GM21528 (cell line): ENCODE measurements around the gene KCTD1.
A peak's percentile ranks its signal among the peaks of the same experiment; 100 is the strongest.

Source experiments
- ATAC-seq: cut with Tn5 transposase; IDR thresholded peaks from one replicate; pipeline ENCODE4 v1.9.1; 2021; ENCODE audit warnings: mild to moderate bottlenecking, moderate library complexity; ENCODE audit not compliant: unreplicated experiment, low FRiP score

Gene KCTD1

GRCh38 chr18:26489191-26489590, 59.2 kb downstream of the KCTD1 start:
- ATAC-seq = no peak

DNA sequence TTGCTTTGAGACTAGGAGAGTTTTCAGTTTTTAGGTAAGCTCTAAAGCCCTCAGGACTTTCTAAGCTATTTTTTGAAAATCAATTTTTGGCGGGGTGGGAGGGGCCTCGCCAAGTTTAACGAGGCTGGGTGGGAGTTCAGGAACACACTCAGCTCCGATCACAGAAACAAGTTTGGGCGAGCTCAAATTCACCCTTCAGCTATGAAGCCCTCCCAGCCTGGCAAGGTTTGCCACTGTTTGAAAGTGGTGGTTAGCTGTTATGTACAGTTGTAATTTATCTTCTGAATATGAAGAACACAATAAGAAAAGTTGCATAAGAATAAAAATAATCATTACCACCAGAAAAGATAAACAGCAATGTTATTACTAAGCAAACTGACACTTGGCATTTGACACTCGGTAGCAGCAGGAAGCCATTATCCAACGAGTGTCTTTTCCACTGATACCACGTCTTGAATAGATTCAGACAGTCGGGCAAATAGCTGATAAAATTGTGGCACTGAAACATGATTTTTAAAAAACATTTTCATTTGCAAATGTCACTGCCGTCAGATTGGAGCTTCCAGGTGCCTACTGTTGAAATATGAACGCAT, 59.8 kb downstream of the KCTD1 start:
- no peak for ATAC-seq

- peak; percentile 89 for ATAC-seq
Observed at GRCh38 chr18:26487437-26487836, 60.9 kb downstream of the KCTD1 start.

DNA sequence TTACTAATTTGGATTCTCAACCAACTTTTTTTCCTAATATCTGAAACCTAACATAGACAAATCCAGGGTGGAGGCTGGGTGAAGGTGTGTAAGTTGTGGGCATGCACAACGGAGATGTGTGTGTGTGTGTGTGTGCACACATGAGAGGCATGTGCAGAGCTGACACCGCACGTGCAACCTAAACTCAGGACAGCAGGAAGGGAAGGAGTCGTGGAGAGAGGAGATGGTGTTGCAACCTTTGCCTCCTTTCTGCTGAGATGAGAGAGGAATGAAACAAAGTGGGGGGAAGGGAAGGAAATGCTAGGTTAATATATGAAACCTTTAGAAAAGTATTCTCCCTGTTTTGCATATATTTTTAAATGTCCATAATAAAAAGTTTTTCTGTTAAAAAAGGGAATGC, 64.7 kb downstream of the KCTD1 start:
- ATAC-seq = no peak

- ATAC-seq = no peak
Observed at GRCh38 chr18:26482569-26482968, 65.8 kb downstream of the KCTD1 start.

GRCh38 chr18:26480897-26481795, 67.2 kb downstream of the KCTD1 start:
- no peak for ATAC-seq

DNA sequence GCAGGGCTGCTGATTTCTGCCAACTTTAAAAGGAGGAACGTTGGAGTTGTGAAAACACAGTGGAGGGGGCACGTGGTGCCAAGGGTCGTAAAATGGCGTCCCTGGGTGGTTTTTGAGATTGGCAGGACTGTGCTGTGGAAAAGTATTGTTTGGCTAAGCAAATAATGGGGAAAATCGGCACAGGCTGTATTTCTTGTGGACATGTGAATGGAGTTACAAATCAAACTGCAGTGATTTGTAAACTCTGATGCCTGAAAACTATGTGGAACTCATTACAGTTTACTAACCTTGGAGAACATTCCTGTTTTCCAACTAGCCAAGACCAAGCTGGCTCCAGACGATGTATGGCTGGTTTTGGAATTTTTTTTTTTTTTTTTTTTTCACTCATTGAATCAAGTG, 68.7 kb downstream of the KCTD1 start:
- ATAC-seq = no peak

GRCh38 chr18:26479065-26479680, 69.2 kb downstream of the KCTD1 start:
- ATAC-seq = no peak

- ATAC-seq = no peak
Observed at GRCh38 chr18:26477828-26478466, 70.4 kb downstream of the KCTD1 start.

- no peak for ATAC-seq
Observed at GRCh38 chr18:26476697-26477096, 71.7 kb downstream of the KCTD1 start.

GRCh38 chr18:26474542-26474941, 73.8 kb downstream of the KCTD1 start:
- no peak for ATAC-seq

DNA sequence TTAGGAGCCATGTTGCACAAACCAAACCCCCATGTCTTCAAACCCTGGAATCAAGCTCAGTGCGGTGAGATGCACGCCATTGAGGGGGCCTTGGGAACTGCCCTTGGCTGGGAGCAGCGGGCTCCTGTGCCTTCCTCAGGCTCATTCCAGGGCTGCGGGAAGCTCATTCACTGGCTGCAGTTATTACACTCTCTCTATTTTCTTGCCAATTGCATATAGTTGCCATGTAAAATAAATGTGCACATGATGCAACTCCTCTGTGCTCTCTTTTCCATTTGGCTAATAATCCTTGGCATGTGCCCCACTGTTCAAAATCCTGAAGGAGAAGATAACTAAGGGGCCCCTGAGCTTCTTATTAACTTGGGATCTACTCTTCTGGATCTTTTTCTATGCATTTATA, 74.7 kb downstream of the KCTD1 start:
- no peak for ATAC-seq

- ATAC-seq = no peak
Observed at GRCh38 chr18:26471826-26472225, 76.5 kb downstream of the KCTD1 start.

- no peak for ATAC-seq
Observed at GRCh38 chr18:26471027-26471426, 77.3 kb downstream of the KCTD1 start.

DNA sequence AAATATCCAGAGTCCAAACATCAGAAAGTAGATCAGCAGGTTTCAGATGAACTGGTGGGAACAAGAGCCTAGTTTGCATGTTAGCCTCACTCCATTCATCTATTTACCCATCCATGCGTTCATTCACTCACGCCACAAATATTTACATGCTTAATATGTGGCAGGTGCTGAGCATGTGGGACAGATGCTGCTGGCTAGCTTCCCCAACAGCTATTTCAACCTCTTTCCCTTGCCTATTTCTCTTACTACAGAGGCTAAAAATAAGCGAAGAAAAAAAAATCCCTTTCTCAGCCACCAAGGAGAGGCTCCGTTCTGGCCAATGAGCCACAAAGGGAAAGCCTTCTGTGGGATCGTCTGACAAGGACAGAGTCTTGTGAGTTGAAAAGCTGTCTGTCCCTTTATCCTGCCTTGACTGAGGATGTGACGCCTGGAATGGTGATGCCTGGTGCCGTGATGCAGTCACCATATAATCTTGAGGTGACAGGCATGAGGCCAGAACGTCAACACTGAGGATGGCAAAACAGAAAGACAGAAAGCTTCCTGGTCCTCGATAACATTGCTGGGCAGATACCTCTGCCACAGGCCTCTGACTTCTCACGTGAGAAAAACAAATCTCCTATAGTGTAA, 78.2 kb downstream of the KCTD1 start:
- peak; percentile 72 for ATAC-seq

GRCh38 chr18:26468931-26469340, 79.4 kb downstream of the KCTD1 start:
- ATAC-seq = no peak

DNA sequence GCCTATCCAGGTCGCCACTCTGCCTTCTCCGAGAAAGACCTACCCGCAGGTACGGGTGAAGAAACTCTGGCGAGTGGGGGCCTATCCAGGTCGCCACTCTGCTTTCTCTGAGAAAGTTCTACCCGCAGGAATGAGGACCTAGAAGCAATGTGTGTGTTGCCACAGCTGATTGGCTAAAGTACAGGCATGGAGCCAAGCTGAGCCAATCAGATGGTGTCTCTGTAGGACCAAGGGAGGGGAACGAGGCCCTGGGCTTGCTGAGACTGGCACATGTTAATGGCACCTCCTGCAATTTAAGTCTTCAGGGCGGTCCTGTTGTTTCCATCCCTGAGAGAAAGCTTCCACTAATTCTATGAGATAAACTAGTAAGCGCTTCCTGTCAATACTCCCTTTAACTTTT, 82.3 kb downstream of the KCTD1 start:
- ATAC-seq = no peak

DNA sequence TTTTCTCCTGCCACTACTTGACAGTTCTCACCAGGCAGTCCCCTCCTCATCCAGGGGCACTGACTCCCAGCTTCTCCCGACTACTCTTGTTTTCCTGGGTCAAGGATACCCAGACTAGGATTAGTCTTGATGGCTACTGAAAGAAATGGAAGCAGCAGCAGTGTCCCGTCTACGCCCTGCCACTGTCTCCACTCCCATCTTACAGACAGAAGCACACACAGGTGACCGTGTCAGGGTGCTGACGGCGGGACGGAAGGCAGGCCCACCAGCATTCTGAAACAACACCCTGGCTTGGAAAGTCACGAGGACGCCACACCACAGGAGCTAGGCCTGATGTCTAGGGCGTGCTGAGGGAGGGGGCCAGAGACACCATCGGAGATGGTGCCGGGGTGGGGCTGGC, 82.9 kb downstream of the KCTD1 start:
- no peak for ATAC-seq

DNA sequence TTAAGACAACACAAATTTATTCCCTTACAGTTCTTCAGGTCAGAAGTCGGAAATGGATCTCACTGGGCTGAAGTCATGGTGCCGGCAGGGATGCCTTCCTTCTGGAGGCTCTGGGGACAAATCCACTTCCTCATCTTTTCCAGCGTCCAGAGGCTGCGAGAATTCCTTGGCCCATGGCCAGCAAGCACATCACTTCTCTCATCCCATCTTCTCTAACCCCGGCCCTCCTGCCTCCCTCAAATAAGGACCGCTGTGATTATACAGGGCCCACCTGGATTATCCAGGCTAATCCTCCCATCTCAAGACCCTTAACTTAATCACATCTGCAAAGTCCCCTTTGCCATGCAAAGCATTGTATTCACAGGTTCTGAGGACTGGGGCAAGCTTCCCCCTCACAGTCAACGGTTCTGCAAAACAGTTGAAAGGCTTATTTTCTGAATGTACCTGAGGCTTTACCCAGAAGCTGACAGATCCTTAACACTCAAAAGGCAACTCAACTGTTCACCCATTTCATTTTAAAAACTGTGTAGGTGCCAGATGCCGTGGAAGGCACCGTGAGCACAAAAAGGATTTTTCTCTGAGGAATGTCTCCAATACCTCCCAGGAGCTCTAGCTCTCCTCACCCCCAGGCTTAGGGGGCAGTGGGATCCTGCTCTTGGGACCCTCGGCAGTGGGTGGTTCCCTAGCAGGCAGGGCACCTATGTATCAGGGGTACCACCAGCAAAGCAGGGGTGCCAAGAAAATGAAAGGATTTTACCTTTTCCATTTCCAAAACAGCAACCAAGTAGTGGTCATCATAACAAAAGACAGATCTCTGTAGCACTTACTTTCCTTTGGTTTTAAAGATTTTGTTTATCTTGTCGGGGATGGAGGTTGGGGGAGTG, 84.0 kb downstream of the KCTD1 start:
- ATAC-seq = no peak

GRCh38 chr18:26462355-26462754, 86.0 kb downstream of the KCTD1 start:
- no peak for ATAC-seq
